Neural cell (in vitro differentiated cells): ENCODE results near the gene ZDHHC1.

Experiments used
- CTCF ChIP-seq: fragments of 450-650 bp; IDR thresholded peaks from 2 replicates; pipeline ENCODE4 v1.5.1; 2014; ENCODE audit warnings: antibody characterized with exemption, mild to moderate bottlenecking, moderate library complexity; ENCODE audit not compliant: poor library complexity, severe bottlenecking
- REST ChIP-seq: IDR thresholded peaks from 2 replicates; pipeline ENCODE4 v1.6.1; 2012; ENCODE audit warnings: borderline replicate concordance

GRCh38 chr16:67448580-67448979, 32.3 kb upstream of the ZDHHC1 start:
- no peak for TF ChIP-seq REST
- no peak for TF ChIP-seq CTCF
